ENCODE results near the gene ERBB4.
"Not testable (repeated sequence)": the region's sequence is repeated elsewhere in the genome, so short reads cannot be mapped to it uniquely, and the experiment has no call there.

The ERBB4 gene

GRCh38 chr2:212299943-212300342 is 238.7 kb downstream of the ERBB4 start:
- DNase-seq (ENCODE audit: low spot score): no peak

GRCh38 chr2:212299333-212299732 is 239.3 kb downstream of the ERBB4 start:
- no peak for DNase-seq (ENCODE audit: low spot score)

GRCh38 chr2:212295571-212295970 is 243.0 kb downstream of the ERBB4 start:
- DNase-seq (ENCODE audit: low spot score): no peak

- DNase-seq (ENCODE audit: low spot score): no peak
These were observed 243.8 kb downstream of the ERBB4 start for GRCh38 chr2:212294816-212295215.

GRCh38 chr2:212289301-212289700 is 249.3 kb downstream of the ERBB4 start:
- no peak for DNase-seq (ENCODE audit: low spot score)

GRCh38 chr2:212288308-212288707 is 250.3 kb downstream of the ERBB4 start:
- DNase-seq (ENCODE audit: low spot score): no peak

- no peak for DNase-seq (ENCODE audit: low spot score)
These were observed 254.4 kb downstream of the ERBB4 start for GRCh38 chr2:212284166-212284565.

GRCh38 chr2:212282671-212283261 is 255.8 kb downstream of the ERBB4 start:
- DNase-seq (ENCODE audit: low spot score): no peak

GRCh38 chr2:212276813-212277212 is 261.8 kb downstream of the ERBB4 start:
- no peak for DNase-seq (ENCODE audit: low spot score)

GRCh38 chr2:212274215-212274614 is 264.4 kb downstream of the ERBB4 start:
- DNase-seq (ENCODE audit: low spot score): no peak

GRCh38 chr2:212271583-212271982 is 267.0 kb downstream of the ERBB4 start:
- DNase-seq (ENCODE audit: low spot score): no peak

- no peak for DNase-seq (ENCODE audit: low spot score)
These were observed 269.6 kb downstream of the ERBB4 start for GRCh38 chr2:212269005-212269404.

GRCh38 chr2:212266297-212266696 is 272.3 kb downstream of the ERBB4 start:
- no peak for DNase-seq (ENCODE audit: low spot score)

- no peak for DNase-seq (ENCODE audit: low spot score)
These were observed 272.8 kb downstream of the ERBB4 start for GRCh38 chr2:212265777-212266176.

GRCh38 chr2:212264187-212264586 is 274.4 kb downstream of the ERBB4 start:
- no peak for DNase-seq (ENCODE audit: low spot score)

GRCh38 chr2:212259226-212259625 is 279.4 kb downstream of the ERBB4 start:
- DNase-seq (ENCODE audit: low spot score): no peak

- no peak for DNase-seq (ENCODE audit: low spot score)
These were observed 284.3 kb downstream of the ERBB4 start for GRCh38 chr2:212254339-212254738.

GRCh38 chr2:212249451-212249850 is 289.2 kb downstream of the ERBB4 start:
- DNase-seq (ENCODE audit: low spot score): peak; percentile 11

- DNase-seq (ENCODE audit: low spot score): no peak
These were observed 292.7 kb downstream of the ERBB4 start for GRCh38 chr2:212245880-212246279.

GRCh38 chr2:212242724-212243123 is 295.9 kb downstream of the ERBB4 start:
- DNase-seq (ENCODE audit: low spot score): no peak

GRCh38 chr2:212238152-212238551 is 300.4 kb downstream of the ERBB4 start:
- not testable (repeated sequence) for DNase-seq (ENCODE audit: low spot score)

- no peak for DNase-seq (ENCODE audit: low spot score)
These were observed 301.1 kb downstream of the ERBB4 start for GRCh38 chr2:212237350-212238095.

GRCh38 chr2:212228743-212229171 is 309.8 kb downstream of the ERBB4 start:
- no peak for DNase-seq (ENCODE audit: low spot score)

GRCh38 chr2:212227755-212228154 is 310.8 kb downstream of the ERBB4 start:
- DNase-seq (ENCODE audit: low spot score): peak; percentile 47
